Peyer's patch (tissue), 4 donors: ENCODE results near the gene EPHA1.

Source experiments
- CTCF ChIP-seq, 6 experiments: fragments of 450-650 bp in 4 of 6; fragments of 200-600 bp in 2 of 6; sonication (generic) in 1 of 6; IDR thresholded peaks; one replicate each; pipeline ENCODE4 v1.5.1; 2017 to 2019; ENCODE audit warnings: antibody characterized with exemption in 6 of 6, mild to moderate bottlenecking in 3 of 6, moderate library complexity in 1 of 6
- POLR2A ChIP-seq, 2 donors: fragments of 450-650 bp; IDR thresholded peaks; one replicate each; pipeline ENCODE4 v1.5.1; 2017; ENCODE audit warnings: antibody characterized with exemption in 2 of 2, mild to moderate bottlenecking in 2 of 2, moderate library complexity in 2 of 2

DNA sequence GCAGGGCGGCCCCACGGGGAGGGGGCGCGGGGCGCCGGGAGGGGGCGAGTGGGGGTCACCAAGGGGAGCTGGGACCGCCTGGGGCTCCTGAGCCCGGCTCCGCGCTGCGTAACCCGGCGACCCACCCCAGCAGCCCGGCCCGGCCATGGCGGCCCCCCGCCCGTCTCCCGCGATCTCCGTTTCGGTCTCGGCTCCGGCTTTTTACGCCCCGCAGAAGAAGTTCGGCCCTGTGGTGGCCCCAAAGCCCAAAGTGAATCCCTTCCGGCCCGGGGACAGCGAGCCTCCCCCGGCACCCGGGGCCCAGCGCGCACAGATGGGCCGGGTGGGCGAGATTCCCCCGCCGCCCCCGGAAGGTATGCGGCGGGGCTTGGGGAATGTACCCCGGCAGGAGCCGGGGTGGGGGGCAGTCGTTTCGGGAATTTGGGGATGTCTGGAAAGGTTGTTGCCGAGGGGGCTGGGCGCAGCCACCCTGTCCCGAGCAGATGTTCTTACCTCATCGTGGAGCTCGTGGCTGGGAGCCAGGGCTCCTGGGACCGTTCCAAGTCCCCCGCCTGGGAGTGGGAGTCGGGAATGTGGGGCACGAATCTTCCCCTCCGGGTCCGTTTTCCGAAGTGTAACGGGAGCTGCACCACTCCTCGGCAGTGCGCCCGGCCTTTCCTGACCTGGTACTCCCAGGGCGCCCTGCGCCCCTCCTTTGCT is 27.1 kb downstream of the EPHA1 start:
- TF ChIP-seq CTCF (IDR thresholded peaks at IDR 0.05) (no peak), POLR2A (IDR thresholded peaks at IDR 0.05) (no peak)
